Stromal cell of bone marrow (primary cell): ENCODE data around the gene LYSMD3.

Experiments
- DNase-seq: peaks from one replicate; pipeline ENCODE4 v3.0.0-alpha.2; 2012; ENCODE audit warnings: low read depth

LYSMD3 gene

DNA sequence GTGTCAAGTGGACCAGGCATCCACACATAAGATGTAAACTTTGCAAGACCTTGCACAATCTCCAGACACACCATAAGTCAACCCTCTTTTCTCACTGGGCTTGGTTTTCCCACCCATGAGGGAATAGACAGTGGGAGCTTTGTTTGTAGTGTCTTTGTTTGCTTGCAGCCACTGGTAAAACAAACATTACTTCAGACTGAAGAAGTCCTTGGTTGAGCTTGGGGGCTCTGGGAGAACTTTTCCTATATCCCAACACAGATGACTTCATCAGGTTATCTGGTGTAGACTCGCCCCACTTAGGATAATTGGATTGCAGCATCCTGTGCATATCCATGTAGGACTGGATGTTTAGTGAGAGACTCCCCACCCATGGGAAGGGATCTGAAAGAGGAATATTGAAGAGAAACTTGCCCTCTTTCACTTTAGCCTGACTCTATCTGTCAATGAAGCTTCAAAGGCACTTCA lies 17.7 kb upstream of the LYSMD3 start:
- no peak for DNase-seq

DNA sequence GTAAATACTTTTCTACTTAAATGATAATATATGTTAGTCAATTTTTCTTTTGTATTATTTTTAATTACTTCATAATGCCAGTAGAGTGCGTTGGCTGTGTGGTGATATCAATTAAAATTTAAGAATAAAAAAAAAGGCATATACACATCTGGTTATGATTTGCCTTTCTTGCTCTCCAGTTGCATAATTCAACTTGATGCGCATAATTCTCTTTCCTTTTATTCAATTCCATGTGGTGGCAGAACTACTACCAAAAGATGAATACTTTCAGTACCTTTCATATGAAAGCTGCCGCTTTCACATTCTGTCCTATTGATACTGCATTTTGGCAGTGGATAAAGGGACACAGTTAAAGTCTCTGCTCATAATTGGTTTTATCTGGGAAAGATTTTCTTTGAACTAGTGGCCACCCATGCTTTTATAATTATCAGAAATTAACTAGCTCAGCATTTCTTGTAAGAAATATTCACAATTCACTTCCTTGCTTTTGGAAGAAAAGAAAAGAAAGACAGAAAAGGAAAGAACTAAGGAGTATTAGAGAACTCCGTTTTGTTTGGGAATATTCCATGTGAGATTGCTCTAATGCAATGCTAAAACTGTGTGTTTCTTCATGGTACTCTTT lies 16.9 kb upstream of the LYSMD3 start:
- DNase-seq: no peak

DNA sequence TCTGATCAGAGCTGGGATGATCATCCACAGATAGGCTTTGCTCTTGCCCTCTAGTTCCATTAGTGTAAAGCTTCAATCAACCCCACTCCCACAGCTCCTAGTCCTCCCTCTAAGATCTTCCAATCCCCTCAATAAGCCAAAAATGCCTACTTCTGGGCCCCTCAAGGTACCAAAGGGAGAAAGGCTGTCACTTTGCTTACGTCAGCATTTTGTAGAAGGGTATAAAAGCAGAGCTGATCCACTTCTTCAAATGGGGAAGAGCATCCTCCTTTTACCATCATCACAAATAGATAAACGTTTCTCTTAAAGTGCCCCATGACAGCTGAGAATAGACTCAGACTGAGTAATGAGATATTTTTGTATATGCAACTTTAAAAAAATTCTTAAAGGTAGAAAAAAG lies 16.1 kb upstream of the LYSMD3 start:
- no peak for DNase-seq

DNA sequence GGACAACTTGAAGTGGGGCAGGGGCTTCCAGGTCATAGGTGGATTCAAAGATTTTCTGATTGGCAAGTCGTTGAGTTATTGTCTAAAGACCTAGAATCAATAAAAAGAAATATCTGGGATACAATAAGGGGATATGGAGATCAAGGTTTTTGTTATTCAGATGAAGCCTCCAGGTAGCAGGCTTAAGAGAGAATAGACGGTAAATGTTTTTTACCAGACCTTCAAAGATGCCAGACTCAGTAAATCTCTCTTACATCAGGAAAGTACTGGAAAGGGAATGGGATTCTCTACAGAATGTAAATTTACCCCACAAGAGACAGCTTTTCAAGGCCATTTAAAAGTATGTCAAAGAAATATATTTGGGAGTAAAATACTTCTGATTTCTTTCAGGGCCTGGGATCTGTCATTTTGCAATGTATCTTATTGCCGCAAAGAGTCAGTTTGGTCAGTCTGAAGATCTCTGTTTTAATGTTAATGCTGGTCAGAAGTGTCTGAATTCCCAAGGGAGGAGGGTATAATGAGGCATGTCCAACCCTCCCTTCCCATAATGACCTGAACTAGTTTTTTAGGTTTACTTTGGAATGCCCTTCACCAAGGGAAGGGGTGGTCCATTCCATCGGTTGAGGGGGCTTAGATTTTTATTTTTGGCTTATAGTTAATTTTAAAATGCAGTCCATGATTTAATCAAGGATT lies 13.6 kb upstream of the LYSMD3 start:
- DNase-seq: no peak

DNA sequence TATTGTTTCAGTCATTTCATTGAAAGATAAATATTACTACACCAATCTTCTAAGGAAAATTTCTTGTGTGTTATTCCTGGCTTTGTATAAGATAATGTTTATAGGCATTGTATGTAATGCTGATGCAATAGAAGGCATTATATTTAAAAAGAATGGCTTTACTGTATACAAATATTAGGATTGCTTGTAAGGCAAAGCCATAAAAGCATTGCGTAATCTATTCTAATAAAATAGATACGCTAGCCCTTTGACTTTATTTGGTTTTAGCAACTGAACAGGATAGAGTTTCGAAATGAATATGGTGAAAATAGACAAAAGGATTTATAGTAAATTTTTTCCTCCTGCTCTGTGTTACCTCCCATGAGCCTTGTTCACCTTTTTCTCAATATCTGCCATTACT lies 5.5 kb upstream of the LYSMD3 start:
- no peak for DNase-seq

DNA sequence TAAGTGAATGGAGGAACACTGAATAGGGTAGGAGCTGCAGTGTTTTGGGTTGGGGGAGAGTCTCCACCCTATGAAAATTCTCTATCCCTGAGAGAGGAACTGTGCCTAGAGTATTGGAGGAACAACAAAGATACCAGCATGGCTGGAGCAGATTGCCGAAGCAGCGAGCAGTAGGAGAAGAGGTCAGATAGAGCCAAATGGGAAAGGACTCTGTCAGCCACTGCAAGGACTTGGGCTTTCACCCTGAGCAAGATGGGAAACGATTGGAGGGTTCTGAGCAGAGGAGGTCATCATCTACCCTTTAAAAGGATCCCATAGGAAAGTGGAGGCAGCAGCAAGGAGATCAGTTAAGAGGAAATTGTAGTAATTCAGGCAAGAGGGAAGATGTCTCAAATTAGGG lies 4.4 kb upstream of the LYSMD3 start:
- no peak for DNase-seq

DNA sequence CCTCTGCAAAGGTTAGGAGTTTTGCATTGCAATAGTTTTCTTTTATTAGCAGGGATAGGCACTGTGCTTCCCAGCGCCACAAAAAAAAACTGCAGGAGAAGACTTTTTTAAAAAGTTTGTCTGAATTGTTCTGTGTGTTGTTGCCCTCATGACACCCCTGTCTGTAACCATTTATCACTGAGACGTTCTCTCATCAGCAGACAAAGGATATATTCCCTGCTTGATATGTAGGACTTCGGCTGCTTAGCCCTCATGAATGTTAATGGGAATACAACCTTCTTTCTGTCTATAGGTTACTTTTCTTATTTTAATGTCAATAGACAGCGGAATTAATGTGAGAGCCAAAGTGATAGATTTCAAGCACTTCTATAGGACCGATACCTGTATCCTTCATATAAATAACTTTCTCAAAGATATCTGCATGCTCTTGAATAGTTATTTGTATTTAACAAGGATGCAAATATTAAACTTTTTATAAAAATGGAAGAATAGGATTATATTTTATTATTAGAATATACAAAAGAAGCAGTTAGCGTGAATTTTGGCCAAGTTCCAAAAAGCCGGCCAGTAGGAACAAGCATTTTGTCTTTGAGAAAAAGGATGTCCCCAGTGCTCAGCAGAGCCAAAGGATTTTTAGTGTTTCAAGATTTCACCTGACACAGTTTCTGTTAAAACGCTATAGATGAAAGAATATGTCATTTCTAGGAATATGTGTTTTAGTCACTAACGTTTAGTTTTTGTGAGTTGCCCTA lies 1.5 kb upstream of the LYSMD3 start:
- no peak for DNase-seq

DNA sequence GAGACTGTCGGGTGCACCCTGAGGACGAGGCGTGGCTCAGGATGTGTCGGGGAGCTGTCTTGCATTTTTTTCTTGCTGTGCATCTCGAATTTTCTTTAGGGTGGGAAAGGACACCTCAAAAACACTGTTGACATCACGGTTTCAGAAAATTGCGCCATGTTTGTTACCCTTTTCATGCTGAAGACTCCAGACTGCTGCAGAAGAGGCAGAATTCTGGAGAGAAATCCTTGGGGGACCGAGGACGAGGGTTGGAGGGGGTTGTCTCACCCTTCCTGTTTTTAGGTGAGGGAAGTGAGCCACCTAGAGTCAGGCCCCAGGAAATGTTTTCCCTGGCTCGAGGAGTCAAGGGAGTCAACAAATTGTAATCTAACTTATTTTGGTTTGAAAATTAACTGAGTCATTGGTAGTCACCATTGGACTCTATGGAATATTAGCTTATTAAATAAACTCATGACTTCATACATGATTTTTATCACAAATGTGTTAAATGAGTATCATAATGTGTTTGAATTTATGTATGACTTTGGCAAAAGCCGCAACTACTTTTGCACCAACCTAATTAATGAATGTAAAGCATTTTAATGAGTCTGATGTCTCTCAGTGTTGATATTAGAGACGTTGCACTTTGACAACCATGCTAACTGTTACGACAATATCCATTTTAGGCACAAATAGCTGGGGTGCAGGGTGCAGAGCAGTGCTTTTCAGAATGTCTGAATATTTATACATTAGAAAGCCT lies 724 bp upstream of the LYSMD3 start:
- DNase-seq: peak; percentile 74

DNA sequence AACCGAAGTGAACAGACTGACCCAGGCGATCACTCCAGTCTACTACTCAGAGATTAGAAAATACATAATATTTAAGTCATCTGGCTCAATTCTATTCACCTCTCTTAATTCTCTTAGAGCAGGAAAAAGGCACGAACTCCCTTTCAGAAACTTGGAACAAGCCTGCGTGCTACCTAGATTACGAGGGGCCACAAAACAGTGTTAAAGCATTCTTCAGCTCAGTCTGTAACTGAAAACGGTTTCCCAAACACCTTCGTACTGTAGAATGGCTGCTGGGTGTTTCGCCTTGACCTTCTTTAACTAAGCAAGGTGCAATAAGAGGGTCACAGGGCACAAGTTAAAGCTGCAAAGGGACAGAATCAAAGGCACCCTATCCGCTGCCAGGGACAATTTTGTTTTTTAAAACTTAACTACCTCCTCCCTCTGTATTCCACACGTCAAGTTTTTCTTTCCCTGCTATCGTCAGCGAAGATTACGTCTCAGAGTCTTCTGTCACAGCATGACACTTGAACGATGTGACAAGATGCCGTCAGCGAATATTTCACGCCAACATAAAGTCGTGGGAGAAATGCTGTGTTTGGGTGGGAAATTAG lies 687 bp downstream of the LYSMD3 start:
- no peak for DNase-seq

DNA sequence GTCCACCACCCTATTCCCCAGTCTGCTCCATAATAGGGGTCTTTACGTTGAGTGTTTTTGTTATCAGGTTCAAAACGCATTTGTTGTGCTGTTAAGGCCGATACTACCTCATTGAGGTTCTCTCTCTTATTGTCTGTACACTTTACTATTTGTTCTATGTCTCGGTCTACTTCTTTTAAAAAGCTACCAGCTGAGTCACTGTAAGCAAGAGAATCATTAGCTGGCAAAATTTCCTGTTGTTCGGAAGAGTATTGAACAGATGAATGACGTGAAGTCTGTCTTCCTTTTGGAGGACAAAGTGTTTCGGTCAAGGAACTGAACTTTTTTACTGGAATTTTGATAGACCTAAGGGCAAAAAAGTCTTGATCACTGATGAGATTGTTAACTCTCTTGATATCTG lies 10.3 kb downstream of the LYSMD3 start:
- DNase-seq: no peak

DNA sequence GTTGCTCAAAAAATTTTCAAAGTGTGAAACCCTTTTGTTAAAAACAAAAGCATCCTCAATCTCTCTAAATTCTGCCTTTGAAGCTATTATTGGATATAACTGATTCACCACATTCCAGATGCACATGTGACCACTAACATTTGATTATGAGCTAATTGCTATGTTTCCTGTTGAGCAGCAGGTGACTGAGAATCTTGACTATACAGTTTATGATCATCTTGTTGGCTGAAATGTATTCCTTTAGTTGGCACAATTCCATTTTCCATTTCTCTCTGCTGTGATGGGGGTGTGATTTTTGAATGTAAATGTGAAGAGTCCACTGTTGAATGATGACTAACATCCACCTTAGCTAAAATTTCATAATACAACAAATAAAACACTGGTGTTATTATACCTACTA lies 10.7 kb downstream of the LYSMD3 start:
- no peak for DNase-seq

DNA sequence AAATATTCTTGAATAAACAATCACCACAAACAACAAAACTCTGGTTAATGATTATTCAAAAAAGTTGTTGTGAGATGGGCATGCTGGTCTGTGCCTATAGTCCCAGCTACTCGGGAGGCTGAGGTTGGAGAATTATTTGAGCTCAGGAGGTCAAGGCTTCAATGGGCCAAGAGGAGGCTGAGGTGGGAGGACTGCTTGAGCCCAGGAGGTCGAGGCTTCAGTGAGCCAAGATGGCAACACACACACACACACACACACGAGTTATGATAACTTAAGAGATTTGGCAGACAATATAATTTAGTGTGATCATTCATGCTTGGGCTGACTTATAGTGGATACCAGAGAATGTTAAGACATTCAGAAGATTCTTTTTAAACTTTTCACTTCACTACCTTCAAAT lies 14.9 kb downstream of the LYSMD3 start:
- DNase-seq: no peak

DNA sequence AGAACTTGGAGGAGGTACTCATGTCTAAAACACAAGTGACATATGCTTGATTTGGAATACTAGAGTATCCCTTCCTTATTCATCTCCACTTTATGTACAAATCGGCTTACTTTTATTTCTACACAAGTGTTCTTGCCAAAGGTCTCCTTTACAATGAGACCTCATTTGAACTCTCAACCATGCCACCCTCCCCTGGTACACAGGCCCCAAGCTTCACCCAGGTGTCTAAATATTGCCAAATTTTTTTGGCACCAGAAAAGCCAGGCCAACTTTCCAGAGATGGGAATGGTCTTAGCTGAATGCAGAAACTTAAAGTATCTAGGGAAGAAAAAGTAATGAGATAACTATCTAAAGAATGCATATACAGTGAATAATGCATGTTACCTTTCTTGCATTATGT lies 18.9 kb downstream of the LYSMD3 start:
- DNase-seq: no peak

DNA sequence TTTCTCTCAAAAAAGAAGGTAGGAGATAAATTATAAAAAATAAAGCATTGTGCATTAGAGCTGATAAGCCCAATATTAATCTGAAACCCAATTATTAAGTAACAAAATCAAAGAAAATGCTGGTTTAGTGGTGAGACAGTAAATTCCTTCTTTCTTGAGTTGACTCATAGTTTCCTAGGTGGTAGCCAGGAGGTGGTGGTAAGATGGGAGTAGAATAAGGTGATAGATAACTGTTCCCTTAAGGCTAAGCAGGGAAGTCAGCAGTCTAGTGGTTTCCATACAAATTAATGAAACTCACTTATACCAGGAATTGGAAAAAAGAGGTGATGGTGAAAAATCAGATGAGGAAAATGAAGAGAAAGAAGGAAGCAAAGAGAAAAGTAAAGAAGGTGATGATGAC lies 23.2 kb downstream of the LYSMD3 start:
- no peak for DNase-seq

DNA sequence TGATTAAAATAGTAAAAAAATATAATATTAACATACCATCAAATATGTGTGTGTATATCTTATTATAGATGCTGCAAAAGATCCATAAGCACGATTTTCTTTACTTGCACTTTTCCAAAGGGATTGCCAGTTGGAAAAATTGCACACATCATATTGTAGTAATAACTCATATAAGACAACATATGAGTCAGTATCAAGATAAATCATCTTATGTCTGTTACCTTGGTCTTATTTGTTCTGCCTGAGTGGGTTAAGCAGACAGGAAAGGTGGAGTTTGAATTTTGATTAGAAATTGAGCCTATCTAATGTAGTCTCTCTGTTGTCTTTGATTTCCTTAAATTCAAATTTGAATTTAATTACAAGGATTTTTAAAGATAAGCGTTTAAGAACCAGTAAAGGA lies 24.6 kb downstream of the LYSMD3 start:
- DNase-seq: no peak

DNA sequence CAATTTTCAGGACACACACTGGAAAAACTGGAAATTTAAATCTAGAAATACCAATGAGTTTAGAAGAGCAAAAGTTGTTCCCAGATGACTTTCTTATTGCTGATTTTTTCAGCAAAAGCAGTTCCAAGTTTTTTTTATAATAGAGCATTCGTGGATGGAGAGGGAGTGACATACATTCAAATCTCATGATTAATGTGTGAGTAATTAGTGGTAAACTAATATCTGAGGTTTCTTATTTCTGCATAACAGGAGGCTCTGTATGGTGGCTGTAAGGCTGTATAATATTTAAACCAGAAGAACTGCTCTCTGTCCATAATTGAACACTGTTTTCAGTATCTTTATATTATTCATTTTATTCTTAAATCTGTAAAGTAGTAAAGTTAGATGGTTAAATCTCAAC lies 25.8 kb downstream of the LYSMD3 start:
- DNase-seq: no peak

DNA sequence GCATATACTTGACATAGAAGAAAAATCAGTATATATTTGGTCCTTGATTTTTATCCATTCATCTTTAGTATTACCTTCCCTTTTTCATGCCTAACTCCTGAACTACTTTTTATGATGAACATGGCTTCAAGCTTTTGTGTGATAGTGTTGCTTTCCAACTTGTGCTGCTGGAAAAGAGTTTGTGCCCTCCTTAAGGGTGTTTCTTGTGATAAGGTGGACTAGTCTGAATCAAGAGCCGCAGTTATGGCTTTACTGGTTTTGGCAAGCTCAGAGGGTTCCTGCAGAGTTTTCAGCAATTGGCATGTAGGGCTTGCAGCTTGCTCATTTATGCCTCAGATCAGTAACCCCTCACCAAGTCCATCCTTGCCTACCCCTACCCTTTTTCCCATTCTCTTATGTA lies 34.2 kb downstream of the LYSMD3 start:
- DNase-seq: no peak

DNA sequence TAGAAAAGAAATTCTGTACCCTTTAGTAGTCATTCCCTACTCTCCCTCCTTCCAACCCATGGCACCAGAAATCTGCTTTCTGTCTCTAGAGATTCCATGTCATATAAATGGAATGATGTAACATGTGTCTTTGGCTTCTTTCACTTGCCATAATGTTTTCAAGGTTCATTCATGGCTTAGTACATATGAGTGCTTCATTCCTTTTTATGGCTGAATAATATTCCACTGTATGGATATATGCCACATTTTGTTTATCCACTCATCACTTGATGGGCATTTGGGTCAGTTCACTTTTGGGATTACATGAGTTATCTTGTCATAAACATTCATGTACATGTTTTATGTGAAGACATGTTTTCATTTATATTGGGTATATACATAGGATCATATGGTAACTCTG lies 35.3 kb downstream of the LYSMD3 start:
- no peak for DNase-seq

DNA sequence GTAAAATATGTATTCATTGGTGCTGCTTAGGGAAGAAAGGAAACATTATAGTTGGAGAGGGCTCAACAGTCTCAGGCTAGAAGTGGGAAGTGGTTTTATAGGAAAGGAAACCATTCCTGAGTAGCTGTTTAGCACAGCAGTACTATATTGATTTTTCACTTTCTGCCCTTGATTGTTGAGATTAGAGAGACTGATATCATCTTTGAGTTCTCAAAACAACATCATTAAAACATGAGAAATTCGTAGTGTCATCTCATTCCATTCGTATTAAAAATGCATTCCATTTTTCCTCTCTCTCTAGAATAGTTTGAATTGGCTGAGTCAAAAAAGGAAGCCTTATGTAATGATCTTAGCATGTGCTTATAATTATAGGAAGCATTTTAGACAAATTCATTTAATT lies 40.6 kb downstream of the LYSMD3 start:
- DNase-seq: no peak

DNA sequence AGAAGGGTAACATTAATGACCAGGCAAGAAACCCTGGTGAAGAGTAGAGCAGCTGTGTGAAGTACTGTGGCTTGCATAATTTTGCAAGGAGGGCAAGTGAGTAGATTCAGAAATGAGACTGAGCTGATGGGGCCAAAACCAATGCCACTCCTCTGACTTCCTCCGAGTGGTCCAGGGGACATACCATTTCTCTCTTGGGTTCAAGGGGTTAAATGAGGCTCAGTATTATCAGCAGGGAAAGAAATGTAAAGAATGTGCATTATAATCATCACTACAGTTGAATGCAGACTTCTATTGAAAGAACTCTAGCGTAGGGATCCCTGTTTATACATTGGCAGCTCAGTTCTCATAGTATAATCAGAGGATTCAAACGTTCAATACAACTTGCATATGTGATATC lies 44.8 kb downstream of the LYSMD3 start:
- DNase-seq: no peak

DNA sequence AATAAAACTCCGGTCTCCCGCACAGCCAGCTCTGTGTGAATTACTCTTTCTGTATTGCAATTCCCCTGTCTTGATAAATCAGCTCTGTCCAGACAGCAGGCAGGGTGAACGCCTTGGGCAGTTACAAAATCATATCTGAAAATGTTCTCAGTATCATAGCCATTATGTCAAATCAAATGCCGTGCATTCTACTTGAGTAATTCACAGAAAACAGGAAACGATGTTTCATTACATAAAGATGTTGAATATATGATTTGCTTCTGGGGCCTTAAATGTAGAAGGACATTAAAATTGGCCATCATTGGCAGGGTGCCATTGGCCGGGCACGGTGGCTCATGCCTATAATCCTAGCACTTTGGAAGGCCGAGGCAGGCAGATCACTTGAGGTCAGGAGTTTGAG lies 46.2 kb downstream of the LYSMD3 start:
- no peak for DNase-seq

DNA sequence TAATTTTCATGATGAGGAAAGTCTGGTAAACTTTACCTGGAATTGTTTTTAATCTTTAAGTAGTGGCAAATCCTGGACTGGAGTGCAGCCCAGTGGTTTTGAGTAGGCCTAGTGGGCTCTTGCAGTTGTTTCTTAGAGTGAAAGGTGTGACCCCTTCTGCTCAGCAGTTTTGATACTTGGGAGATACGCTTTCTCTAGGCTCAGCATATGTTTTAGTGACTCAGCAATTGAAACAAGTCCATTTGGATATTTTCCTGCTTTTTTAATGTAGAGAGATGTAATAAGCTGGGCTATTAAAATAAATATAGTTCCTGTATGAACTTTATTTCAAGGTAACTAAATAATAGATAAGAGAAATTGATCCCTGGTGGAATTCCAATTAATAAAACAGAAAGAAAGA lies 48.7 kb downstream of the LYSMD3 start:
- DNase-seq: no peak
